Testis (tissue), 3 donors: ENCODE measurements around the gene DAP. TPM values are rescaled to one million over a fixed set of nuclear protein-coding genes. Genes with fewer than 3 reads are reported as not detected.

Experiments
- DNase-seq: peaks from one replicate; pipeline ENCODE4 v3.0.0-alpha.2; 2019
- H3K27ac ChIP-seq, 2 donors: fragments of 200-600 bp; sonication (generic); one replicate each; pipeline ENCODE4 v1.5.1; 2019
- H3K27me3 ChIP-seq: fragments of 200-600 bp; sonication (generic); one replicate; pipeline ENCODE4 v1.5.1; 2019
- H3K36me3 ChIP-seq: fragments of 200-600 bp; sonication (generic); one replicate; pipeline ENCODE4 v1.5.1; 2017; ENCODE audit warnings: low read depth; ENCODE audit errors: missing control alignments
- H3K4me1 ChIP-seq: fragments of 200-600 bp; sonication (generic); one replicate; pipeline ENCODE4 v1.5.1; 2019
- H3K4me3 ChIP-seq, 2 donors: fragments of 200-600 bp; sonication (generic); one replicate each; pipeline ENCODE4 v1.5.1; 2017 to 2019
- H3K9me3 ChIP-seq: fragments of 200-600 bp; sonication (generic); one replicate; pipeline ENCODE4 v1.5.1; 2017
- POLR2A ChIP-seq: fragments of 450-650 bp; IDR thresholded peaks from one replicate; pipeline ENCODE4 v1.6.1; 2017; ENCODE audit warnings: antibody characterized with exemption, mild to moderate bottlenecking, moderate library complexity
- WGBS, 2 donors: methylation state at CpG; one replicate each; pipeline ENCODE4 v1.1.5; 2018; 5-methylcytosine and 5-hydroxymethylcytosine counted together
- intact Hi-C: fragments of 100-400 bp; cut with DNase I; formaldehyde crosslinking; loops from one replicate; pipeline ENCODE4 v1.15.1; 2023; ENCODE audit warnings: low total_unique reads
- polyA plus RNA-seq: library from polyadenylated mRNA; stranded (reverse); fragments of 350-450 nt; fragmentation: Illumina TruSeq; extraction: RNeasy Lipid Tissue Mini Kit (QIAGEN cat#74804); gene quantifications from one replicate; pipeline ENCODE4 v1.2.3, GENCODE V29; 2014; ENCODE audit warnings: low read depth, low replicate concordance; ENCODE audit not compliant: insufficient read depth
- total RNA-seq, 2 donors: library from RNA; depleted of rRNA; stranded (reverse); fragments of >200 nt; gene quantifications; one replicate each; pipeline ENCODE4 v1.2.3, GENCODE V29; 2016
- TF ChIP-seq, protein P1 (sequence below), 3 experiments: fragments of 450-650 bp in 2 of 3; fragments of 200-600 bp in 1 of 3; sonication (generic) in 1 of 3; IDR thresholded peaks; one replicate each; pipeline ENCODE4 v1.5.1; 2016 to 2019; ENCODE audit warnings: antibody characterized with exemption in 3 of 3, mild to moderate bottlenecking in 2 of 3, moderate library complexity in 1 of 3

The DAP gene
- total and polyA plus RNA-seq, 3 donors from 2014 or later: 46.3 to 92.2 (median 48.1) TPM

DNA sequence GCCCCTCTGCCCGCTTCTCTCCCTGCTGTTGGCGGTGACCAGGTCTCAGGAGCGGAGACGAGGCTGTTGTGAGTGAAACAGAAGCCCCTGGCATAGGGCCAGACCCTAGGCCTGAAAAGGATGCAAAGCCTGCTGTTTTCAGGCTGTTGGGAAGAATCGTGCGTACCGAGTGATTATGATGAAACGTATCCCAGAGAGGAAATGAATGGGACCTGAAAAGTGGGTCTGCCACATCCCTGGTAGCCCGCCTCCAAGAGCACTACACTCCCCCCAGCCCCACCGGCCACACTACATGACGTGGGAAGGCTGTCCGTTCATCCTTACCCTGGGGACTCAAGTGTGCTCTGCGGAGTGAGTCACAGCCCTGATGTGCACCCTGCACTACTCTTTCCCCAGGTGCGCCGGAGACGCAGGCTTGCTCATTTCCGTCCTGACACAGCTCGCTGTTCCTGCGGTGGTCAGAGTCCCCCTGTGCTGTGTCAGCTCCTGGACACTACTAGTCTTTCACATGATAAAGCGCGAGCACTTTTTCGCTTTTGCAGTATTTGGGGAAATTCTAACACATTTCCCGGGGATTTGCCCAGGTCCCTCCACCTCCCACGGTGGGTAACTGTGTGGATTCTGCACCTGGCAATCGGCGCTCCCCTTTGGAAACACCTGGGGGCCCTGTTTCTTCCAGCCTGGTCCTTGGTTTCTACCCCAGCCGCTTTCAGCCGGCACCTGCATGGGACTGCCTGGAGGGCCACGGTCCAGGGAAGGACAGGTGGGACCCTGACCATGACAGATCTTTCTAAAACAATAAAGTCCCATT, 105.7 kb downstream of the DAP start:
- Histone ChIP-seq H3K27ac (no peak overlapping the region), H3K4me3 (no peak overlapping the region), H3K9me3 (no peaks in the 10 kb centered on the region), H3K27me3 (no peaks in the 10 kb centered on the region), H3K4me1 (no peaks in the 10 kb centered on the region), H3K36me3 (no peaks in the 10 kb centered on the region)
- TF ChIP-seq, protein P1, sequence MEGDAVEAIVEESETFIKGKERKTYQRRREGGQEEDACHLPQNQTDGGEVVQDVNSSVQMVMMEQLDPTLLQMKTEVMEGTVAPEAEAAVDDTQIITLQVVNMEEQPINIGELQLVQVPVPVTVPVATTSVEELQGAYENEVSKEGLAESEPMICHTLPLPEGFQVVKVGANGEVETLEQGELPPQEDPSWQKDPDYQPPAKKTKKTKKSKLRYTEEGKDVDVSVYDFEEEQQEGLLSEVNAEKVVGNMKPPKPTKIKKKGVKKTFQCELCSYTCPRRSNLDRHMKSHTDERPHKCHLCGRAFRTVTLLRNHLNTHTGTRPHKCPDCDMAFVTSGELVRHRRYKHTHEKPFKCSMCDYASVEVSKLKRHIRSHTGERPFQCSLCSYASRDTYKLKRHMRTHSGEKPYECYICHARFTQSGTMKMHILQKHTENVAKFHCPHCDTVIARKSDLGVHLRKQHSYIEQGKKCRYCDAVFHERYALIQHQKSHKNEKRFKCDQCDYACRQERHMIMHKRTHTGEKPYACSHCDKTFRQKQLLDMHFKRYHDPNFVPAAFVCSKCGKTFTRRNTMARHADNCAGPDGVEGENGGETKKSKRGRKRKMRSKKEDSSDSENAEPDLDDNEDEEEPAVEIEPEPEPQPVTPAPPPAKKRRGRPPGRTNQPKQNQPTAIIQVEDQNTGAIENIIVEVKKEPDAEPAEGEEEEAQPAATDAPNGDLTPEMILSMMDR (IDR thresholded peaks at IDR 0.05): no peak
- no peak for TF ChIP-seq POLR2A
- intact Hi-C loops: no loop called here
- 83 to 84% methylated on average over 20 to 29 of the region's 29 CpGs for WGBS, 2 donors
- no peak for DNase-seq

DNA sequence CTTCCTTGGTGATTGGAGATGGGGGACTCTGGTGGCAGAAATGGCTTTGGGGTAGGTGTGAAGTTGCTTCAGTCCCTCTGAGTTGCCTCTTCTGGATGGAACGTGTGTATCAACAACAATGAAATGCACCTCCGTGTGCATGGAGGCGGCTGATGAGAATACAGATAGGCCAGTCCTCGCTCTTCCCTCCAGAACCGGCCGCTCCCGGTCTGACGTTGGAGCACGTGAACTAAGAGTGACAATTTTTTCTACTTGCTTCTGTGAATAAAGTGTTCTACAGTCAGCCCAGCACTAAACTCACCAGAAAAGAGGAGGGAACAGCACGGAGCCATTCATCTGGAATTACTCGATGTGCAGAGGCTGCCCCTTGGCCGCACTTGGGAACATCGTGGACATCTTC, 106.5 kb downstream of the DAP start:
- Histone ChIP-seq H3K27me3 (no peaks in the 10 kb centered on the region), H3K27ac (no peak overlapping the region), H3K9me3 (no peaks in the 10 kb centered on the region), H3K36me3 (no peaks in the 10 kb centered on the region), H3K4me1 (no peaks in the 10 kb centered on the region), H3K4me3 (no peak overlapping the region)
- no peak for DNase-seq
- TF ChIP-seq, protein P1 (IDR thresholded peaks at IDR 0.05): no peak
- no peak for TF ChIP-seq POLR2A
- intact Hi-C loops: no loop called here
- 86 to 90% methylated on average over 13 of the region's 13 CpGs for WGBS, 2 donors

DNA sequence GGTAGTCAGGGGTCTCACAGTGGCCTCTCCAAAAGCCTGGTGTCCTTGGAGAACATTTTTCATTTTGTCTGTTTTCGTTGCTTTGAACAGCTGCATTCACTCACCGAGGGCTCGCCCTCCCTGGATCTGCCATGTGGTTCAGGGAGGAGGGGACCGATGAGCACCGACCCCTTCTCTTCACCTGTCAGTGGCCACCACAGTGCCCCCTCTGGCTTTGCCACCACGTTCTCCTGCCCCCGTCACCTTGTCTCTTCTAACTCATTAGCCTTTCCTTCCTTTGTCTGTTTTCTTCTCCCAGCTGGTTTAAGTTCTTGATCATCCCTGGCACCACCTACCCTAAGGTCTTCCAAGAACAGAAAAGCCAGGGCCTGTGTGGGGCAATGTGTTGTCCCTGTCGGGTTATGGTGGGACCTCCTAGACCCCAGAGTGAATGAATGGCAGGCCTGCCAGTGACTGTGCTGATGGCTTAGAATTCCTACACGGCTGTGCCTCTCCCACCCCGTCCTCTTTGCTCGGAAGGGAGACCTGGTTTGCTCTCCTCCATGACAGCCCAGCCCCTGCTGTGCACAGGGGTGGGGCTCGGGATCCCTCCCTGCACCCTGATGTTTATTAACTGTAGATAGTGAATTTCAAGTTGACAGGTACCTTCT, 107.2 kb downstream of the DAP start:
- H3K36me3 ChIP-seq: no peaks in the 10 kb centered on the region
- 79 to 81% methylated on average over 12 of the region's 12 CpGs for WGBS, 2 donors
- no peak overlapping the region for H3K27ac ChIP-seq
- H3K4me1 ChIP-seq: no peaks in the 10 kb centered on the region
- no peaks in the 10 kb centered on the region for H3K9me3 ChIP-seq
- DNase-seq: no peak
- TF ChIP-seq POLR2A: no peak
- TF ChIP-seq, protein P1 (IDR thresholded peaks at IDR 0.05): no peak
- H3K27me3 ChIP-seq: no peaks in the 10 kb centered on the region
- no peak overlapping the region for H3K4me3 ChIP-seq
- intact Hi-C loops: no loop called here

DNA sequence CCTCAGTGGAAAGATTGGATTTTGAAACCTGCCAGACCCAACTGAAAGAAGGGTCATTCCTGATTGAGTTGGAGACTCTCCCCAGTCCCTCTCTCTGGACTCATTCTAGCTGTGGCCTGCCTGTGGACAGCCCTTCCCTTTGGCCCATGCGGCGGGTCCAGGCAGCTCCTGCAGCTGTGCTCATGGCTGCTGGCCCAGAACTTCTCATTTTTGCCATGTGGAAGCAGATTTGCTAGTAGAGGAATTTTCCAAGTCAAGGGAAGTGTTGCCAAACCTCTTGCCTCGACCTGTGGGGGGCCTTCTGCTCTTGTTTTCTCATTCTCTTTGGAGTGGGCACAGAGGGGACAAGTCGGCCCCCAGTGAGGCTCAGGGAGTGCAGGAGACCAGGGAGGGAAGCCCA, 108.0 kb downstream of the DAP start:
- DNase-seq: peak; percentile 29
- no peak overlapping the region for H3K27ac ChIP-seq
- H3K27me3 ChIP-seq: no peaks in the 10 kb centered on the region

More for the DNA sequence above, 108.0 kb downstream of the DAP start:
- Histone ChIP-seq H3K4me3 (no peak overlapping the region), H3K9me3 (no peaks in the 10 kb centered on the region), H3K36me3 (no peaks in the 10 kb centered on the region), H3K4me1 (no peaks in the 10 kb centered on the region)
- no peak for TF ChIP-seq POLR2A
- TF ChIP-seq, protein P1 (IDR thresholded peaks at IDR 0.05): no peak
- intact Hi-C loops: no loop called here
- WGBS, 2 donors: 46 to 56% methylated on average over 2 to 4 of the region's 4 CpGs
